Measurements from ENCODE around the gene TTLL7.

Gene TTLL7

DNA sequence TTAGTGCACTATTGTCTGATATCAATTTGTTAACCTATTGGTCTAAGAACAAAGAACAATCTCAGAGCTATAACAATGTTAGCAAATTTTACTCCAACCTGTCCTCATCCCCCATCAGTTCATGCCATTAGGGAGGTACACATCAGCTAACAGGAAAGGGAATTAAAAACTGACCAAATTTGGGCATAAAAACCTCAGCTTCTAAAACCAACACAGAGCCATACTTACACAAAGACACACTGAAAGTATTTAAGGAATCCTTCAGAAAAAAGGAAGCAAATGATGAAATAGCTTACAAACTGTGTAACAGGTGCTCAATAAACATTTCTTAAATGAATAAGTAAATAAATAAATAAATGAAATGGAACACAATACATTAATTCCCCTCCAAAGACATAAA lies 89.2 kb downstream of the TTLL7 start:
- in situ Hi-C loops (cut with MboI; ENCODE audit: low pct_unique_long_range_greater_than_20kb, low sequenced_read_pairs), result loop anchor here (25.0 kb wide), 1 partner anchor 703 kb away; no protein-coding TSS in a partner anchor
- no peak for DNase-seq

- DNase-seq, result peak; percentile 47
- in situ Hi-C loops (cut with MboI; ENCODE audit: low pct_unique_long_range_greater_than_20kb, low sequenced_read_pairs), result loop anchor here (25.0 kb wide), 1 partner anchor 707 kb away; no protein-coding TSS in a partner anchor
Measured at GRCh38 chr1:83905315-83905907, 93.5 kb downstream of the TTLL7 start.

GRCh38 chr1:83901547-83902155 lies 97.3 kb downstream of the TTLL7 start:
- DNase-seq, result no peak
- in situ Hi-C loops (cut with MboI; ENCODE audit: low pct_unique_long_range_greater_than_20kb, low sequenced_read_pairs), result loop anchor here (25.0 kb wide), 1 partner anchor 711 kb away; no protein-coding TSS in a partner anchor

DNA sequence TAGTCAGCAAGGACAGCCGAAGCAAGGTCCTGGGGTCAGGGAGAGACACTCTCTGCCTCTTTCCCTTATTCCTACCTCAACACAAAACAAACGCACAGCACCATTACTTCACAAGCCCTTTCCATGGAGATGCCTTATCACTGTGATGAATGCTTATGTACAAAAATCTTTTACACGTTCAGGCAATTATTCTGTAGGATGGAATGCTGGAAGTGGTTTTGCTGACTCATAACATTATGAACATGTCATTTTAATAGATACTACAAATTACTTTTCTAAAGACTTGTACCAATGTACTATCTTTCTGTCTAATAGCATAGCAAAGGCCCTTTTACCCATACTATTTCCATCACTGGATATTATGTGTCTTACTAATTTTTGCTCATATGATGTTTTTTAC lies 98.4 kb downstream of the TTLL7 start:
- no peak for DNase-seq

GRCh38 chr1:83897516-83897915 lies 101.4 kb downstream of the TTLL7 start:
- no peak for DNase-seq
- in situ Hi-C loops (cut with MboI; ENCODE audit: low pct_unique_long_range_greater_than_20kb, low sequenced_read_pairs), result no loop called here

More for the DNA sequence above, 98.4 kb downstream of the TTLL7 start:
- in situ Hi-C loops (cut with MboI; ENCODE audit: low pct_unique_long_range_greater_than_20kb, low sequenced_read_pairs), result loop anchor here (25.0 kb wide), 1 partner anchor 712 kb away; no protein-coding TSS in a partner anchor

GRCh38 chr1:83896299-83896698 lies 102.6 kb downstream of the TTLL7 start:
- no peak for DNase-seq
- in situ Hi-C loops (cut with MboI; ENCODE audit: low pct_unique_long_range_greater_than_20kb, low sequenced_read_pairs), result no loop called here

- DNase-seq, result no peak
- in situ Hi-C loops (cut with MboI; ENCODE audit: low pct_unique_long_range_greater_than_20kb, low sequenced_read_pairs), result no loop called here
Measured at GRCh38 chr1:83889707-83890106, 109.2 kb downstream of the TTLL7 start.

GRCh38 chr1:83887483-83887882 lies 111.4 kb downstream of the TTLL7 start:
- DNase-seq, result no peak
- in situ Hi-C loops (cut with MboI; ENCODE audit: low pct_unique_long_range_greater_than_20kb, low sequenced_read_pairs), result no loop called here

DNA sequence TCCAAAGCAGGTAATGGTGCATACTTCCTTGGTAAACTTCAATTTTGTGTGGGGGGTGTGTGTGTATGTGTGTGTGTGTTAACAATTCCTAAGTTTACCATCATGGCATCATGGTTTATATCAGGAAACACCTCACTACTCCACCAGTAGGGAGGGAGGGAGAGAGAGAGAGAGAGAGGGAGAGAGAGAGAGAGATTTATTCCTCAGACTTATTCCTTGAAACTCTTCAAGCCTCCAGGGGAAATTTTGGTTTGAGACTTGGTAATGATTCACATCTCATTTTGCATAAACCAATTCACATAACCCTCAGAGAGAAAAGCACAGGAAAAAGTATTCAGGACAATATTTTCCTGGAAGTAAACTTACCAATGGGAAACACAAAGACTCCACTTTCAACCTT lies 115.0 kb downstream of the TTLL7 start:
- in situ Hi-C loops (cut with MboI; ENCODE audit: low pct_unique_long_range_greater_than_20kb, low sequenced_read_pairs), result no loop called here
- DNase-seq, result no peak

- in situ Hi-C loops (cut with MboI; ENCODE audit: low pct_unique_long_range_greater_than_20kb, low sequenced_read_pairs), result no loop called here
- DNase-seq, result peak; percentile 19
Measured at GRCh38 chr1:83882906-83883305, 116.0 kb downstream of the TTLL7 start.

- no peak for DNase-seq
- in situ Hi-C loops (cut with MboI; ENCODE audit: low pct_unique_long_range_greater_than_20kb, low sequenced_read_pairs), result no loop called here
Measured at GRCh38 chr1:83872515-83872914, 126.4 kb downstream of the TTLL7 start.

- in situ Hi-C loops (cut with MboI; ENCODE audit: low pct_unique_long_range_greater_than_20kb, low sequenced_read_pairs), result no loop called here
Measured at GRCh38 chr1:83864991-83865390, 133.9 kb downstream of the TTLL7 start.

DNA sequence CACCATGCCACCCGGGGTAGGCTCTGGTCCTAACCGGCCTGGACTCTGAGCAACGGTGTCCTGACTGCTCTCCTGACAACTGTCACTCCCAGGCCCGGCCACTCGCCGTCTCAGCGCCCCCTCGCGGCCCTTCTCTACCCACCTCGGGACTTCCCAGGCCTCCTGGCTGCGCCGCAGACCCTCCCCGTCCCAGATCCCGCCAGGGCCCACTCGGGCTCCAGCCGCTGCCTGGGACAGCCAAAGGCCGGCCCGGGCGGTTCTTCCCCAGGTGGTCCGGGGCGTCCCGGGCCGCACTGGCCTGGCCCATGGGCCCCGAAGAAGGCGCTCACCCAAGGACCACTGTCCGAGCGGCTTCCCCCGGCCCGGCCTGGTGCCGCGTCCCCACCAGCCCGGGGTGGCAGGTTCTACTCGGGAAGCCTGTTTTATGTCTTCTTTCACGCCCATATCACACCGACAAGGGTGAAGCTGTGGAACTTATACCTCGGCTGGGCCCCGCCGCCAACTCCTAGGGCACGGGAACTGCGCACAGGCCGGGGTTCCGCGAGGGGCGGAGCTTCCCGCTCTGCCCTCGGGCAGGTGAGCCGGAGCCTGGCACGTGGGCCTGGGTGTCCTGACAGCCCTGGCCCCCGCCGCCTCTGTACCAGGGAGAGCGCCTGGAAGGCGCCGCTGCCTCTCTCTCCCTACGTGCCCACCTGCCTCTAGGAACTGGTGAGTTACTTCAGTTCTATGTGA lies 138.3 kb downstream of the TTLL7 start:
- no peak for DNase-seq
- in situ Hi-C loops (cut with MboI; ENCODE audit: low pct_unique_long_range_greater_than_20kb, low sequenced_read_pairs), result no loop called here

More at GRCh38 chr1:83864991-83865390, 133.9 kb downstream of the TTLL7 start:
- DNase-seq, result no peak

DNA sequence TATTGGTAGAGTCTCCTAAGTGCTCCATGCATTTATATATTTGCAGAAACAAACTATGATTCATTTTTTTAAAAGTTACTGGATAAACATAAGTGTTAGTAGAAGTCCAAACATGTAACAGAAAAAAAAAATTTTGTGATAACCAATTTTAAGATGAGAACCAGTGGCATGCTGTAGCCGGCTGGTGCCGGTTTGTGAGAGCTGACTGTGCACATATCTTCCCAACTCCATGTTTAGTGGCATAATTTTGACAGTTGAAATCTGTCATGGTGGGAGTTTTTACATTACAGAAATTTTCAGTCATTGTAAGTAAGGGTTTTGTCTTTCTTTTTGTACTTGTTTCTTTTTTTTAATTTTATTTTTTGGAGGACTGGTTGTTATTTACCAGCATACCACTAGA lies 141.2 kb downstream of the TTLL7 start:
- no peak for DNase-seq
- in situ Hi-C loops (cut with MboI; ENCODE audit: low pct_unique_long_range_greater_than_20kb, low sequenced_read_pairs), result no loop called here

GRCh38 chr1:83857103-83857502 lies 141.8 kb downstream of the TTLL7 start:
- in situ Hi-C loops (cut with MboI; ENCODE audit: low pct_unique_long_range_greater_than_20kb, low sequenced_read_pairs), result no loop called here
- no peak for DNase-seq

DNA sequence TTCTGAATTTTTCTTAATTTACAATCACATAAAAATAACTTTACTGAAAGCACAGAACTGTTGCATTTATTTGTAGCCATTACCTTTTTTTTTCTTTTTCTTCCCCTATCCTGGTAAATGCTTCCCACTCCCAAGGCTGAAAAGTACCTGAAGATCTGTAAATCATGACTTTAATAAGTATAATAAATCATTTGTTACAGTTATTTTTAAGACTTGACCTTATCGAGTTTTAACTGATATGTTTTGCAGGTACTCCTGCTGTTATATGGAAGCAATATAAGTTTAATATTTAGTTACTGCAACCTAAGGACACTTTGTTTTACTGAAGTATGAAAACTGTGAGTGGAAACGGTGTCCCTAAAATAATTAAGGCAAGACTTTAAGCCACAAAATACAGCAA lies 142.6 kb downstream of the TTLL7 start:
- in situ Hi-C loops (cut with MboI; ENCODE audit: low pct_unique_long_range_greater_than_20kb, low sequenced_read_pairs), result no loop called here
- DNase-seq, result no peak

GRCh38 chr1:83854456-83854855 lies 144.5 kb downstream of the TTLL7 start:
- in situ Hi-C loops (cut with MboI; ENCODE audit: low pct_unique_long_range_greater_than_20kb, low sequenced_read_pairs), result no loop called here

DNA sequence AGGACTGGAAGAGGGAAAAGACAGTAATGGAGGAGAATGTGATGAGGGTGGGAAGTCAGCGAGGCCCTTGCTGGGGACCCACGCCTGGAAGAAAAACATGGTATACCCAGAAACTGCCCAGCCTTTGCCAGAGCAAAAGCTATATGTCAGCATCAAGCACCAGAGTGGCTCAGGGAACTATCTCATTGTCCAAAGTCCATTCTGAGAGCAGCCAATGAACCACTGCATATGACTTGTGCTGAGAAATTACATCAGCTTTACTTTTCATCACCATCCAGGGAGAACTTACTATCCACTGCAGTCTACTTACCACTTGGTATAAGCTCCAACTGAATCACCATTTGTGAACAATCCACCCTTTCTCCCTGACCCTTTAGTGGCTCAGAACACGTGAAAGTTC lies 148.1 kb downstream of the TTLL7 start:
- DNase-seq, result no peak
- in situ Hi-C loops (cut with MboI; ENCODE audit: low pct_unique_long_range_greater_than_20kb, low sequenced_read_pairs), result no loop called here

More at GRCh38 chr1:83854456-83854855, 144.5 kb downstream of the TTLL7 start:
- DNase-seq, result no peak

DNA sequence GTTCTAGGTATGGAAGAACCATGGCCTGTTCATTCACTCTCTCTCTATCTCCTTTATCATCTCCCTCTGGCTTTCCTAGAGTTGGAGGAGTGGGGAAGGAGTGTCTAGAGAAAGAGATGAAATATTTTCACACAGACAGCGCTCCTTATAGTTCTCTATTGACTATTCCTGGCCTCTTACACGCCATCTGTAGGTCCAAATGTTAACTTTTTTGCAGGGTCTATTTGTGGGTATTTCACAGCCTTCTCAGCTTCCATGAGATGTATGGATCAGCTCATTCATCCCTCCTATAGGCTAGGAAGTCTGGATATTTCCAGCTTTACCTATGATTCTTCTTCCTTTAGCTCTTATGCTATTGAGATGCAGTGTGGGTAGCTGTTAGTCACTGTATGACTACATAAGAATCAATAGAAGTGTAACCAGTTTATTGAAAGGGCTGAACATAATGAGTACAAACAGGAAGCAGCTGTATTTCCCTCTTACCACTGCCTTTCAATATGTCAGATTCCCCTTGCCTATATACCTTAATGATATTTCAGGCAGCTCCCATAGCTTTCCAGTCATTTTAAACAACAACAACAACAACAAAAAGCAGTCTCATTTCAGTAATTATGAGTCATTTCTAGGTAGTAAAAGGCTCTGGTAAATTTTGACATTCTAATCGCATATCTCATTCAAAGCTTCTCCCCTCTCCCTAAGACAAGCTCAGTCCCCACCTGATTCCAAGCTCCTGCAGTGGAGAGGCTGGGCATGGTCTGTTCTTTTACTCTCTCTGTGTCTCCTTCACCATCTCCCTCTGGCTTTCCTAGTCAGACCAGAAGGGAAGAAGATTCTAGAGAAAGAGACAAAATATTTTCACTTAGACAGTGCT lies 149.5 kb downstream of the TTLL7 start:
- DNase-seq, result no peak
- in situ Hi-C loops (cut with MboI; ENCODE audit: low pct_unique_long_range_greater_than_20kb, low sequenced_read_pairs), result no loop called here
